Brain microvascular endothelial cell (primary cell): Measurements from ENCODE around the gene XPO5.

ENCODE experiments used
- DNase-seq: peaks from one replicate; pipeline ENCODE4 v3.0.0-alpha.2; 2020
- H3K27ac ChIP-seq: fragments of 250-450 bp; sonication (Bioruptor Pico); 2 replicates; pipeline ENCODE4 v1.5.1; 2020; ENCODE audit warnings: mild to moderate bottlenecking, moderate library complexity
- H3K27me3 ChIP-seq: fragments of 250-450 bp; sonication (Bioruptor Pico); replicated peaks from 2 replicates; pipeline ENCODE4 v1.5.1; 2020; ENCODE audit warnings: mild to moderate bottlenecking
- H3K36me3 ChIP-seq: fragments of 250-450 bp; sonication (Bioruptor Pico); replicated peaks from 2 replicates; pipeline ENCODE4 v1.5.1; 2020; ENCODE audit warnings: mild to moderate bottlenecking
- H3K4me3 ChIP-seq: 2 replicates; pipeline ENCODE4 v1.5.1; 2011; ENCODE audit warnings: low read depth, mild to moderate bottlenecking, control low read depth, low read length, moderate library complexity
- in situ Hi-C: cut with HindIII; loops from 2 replicates; pipeline ENCODE4 v1.10.0; 2017; ENCODE audit warnings: low sequenced_read_pairs, low pct_ligation_motif_present
- TF ChIP-seq, protein P1 (sequence below): IDR thresholded peaks from 2 replicates; pipeline ENCODE4 v1.5.1; 2011; ENCODE audit warnings: low read depth, mild to moderate bottlenecking, moderate library complexity, low read length, control low read depth, inconsistent platforms; ENCODE audit errors: missing control alignments

Gene XPO5

DNA sequence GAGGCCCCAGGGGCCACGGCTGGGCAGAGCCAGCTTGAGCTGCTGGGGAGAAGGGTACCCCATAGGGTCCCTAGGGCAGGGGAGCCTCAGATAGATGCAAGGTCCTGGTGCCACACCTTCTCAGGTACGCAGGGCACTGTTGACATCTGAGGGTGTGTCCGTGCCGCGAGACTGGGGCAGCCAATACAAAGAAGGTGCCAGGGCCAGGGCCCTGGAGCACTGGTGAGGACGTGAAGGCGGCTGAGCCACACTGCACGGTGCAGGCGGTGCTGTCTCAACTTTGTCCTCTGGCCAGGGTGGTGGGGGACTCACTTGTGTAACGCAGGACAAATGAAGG lies 65.0 kb downstream of the XPO5 start:
- H3K36me3 ChIP-seq = peaks cover 44% of the 10 kb centered on the region

DNA sequence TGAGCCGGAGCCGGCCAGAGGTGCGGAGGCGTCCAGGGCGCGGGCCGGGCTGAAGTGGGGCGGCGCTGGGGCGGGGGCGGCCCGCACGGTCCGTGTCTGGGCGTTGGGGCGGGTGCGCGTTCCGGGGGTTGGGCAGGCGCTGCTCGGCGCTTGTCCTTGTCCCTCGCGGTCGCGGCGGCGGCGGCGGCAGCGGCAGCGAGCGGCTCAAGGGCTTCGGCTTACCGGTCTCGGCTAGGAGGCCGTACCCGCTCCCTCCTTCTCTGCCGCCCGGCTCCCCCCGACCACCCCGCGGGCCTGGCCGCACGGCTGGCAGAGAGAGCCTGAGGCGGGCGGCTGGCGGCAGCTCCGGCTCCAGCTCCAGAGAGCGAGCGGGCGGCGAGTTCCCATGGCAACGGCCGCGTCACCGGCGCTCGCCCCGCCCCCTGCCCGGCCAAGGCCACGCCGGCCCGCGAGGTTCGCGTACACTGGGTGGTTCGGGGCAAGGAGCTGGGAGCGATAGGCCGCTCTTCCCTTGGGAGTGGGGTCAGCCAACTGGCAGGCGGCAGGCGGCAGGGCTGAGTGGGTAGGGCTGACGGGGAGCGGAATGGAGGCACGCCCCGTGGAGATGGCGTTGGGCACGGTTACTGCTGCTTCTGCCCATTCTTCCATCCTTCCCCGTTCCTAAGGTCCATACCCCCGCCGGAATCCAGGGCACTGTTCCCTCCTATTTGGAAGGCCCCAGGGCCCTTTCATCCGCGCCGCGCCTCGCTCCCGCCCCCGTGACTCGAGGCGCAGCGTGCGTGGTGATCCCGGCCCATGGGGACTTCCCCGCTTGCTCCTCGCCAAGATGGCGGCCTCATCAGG lies 65.6 kb downstream of the XPO5 start, which contains the start of gene LRRC73:
Gene LRRC73 (minus strand): TSS at position 363 of the 843 bp plus-strand sequence. CDS start 561 bp downstream, outside the sequence.
- TF ChIP-seq, protein P1, sequence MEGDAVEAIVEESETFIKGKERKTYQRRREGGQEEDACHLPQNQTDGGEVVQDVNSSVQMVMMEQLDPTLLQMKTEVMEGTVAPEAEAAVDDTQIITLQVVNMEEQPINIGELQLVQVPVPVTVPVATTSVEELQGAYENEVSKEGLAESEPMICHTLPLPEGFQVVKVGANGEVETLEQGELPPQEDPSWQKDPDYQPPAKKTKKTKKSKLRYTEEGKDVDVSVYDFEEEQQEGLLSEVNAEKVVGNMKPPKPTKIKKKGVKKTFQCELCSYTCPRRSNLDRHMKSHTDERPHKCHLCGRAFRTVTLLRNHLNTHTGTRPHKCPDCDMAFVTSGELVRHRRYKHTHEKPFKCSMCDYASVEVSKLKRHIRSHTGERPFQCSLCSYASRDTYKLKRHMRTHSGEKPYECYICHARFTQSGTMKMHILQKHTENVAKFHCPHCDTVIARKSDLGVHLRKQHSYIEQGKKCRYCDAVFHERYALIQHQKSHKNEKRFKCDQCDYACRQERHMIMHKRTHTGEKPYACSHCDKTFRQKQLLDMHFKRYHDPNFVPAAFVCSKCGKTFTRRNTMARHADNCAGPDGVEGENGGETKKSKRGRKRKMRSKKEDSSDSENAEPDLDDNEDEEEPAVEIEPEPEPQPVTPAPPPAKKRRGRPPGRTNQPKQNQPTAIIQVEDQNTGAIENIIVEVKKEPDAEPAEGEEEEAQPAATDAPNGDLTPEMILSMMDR = no peak
- peak; percentile 62 for DNase-seq
- H3K27ac ChIP-seq = no peak within 1 kb of the TSS
- no peaks in the 10 kb centered on the region for H3K27me3 ChIP-seq
- in situ Hi-C loops = no loop called here
- peaks cover 40% of the 10 kb centered on the region for H3K36me3 ChIP-seq
- H3K4me3 ChIP-seq = peak within 1 kb of the TSS; percentile 58

More for the DNA sequence above, 65.0 kb downstream of the XPO5 start:
- H3K4me3 ChIP-seq = peak overlapping the region; percentile 58
- no peak for DNase-seq
- in situ Hi-C loops = no loop called here
- TF ChIP-seq, protein P1 = no peak
- H3K27ac ChIP-seq = no peak overlapping the region
- H3K27me3 ChIP-seq = no peaks in the 10 kb centered on the region

DNA sequence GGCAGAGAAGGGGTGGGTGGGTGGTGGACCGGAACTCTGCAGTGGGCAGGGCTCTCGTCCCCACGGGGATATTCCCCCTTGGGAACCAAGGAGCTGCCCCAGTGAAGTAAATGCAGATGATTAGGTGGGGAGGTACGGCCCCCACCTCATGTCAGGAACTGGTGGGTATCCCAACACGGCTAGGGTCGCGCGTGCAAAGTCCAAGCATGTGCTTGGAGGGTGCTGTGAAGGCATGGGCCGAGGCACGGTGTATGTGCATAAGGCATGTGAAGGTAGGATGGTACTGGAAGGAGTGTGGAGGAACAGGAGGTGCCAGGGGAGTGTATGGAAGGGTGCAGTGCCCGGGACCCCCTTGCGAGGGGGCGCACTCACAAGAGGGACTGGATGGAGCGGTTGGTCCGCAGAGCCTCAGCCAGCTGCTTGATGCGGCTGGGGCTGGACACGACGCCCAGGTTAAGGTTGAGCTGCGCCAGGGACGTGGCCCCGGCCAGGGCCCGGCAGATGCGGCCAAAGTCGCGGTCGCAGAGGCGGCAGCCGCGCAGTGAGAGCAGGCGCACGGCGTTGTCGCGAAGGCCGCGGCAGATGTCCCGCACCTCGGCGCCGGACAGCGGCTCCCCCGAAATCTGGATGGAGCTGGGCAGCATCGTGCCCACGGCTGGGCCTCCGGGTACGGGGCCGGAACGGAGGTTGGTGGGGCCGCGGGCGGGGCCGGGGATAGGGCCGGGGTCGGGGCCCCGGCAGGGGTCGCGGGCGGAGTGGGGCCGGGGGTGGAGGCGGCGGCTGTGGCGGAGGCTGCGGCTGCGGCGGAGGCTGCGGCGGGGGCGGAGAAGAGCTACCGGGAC lies 66.5 kb downstream of the XPO5 start:
- Histone ChIP-seq H3K27ac (no peak overlapping the region), H3K4me3 (peak overlapping the region; percentile 58), H3K36me3 (peaks cover 39% of the 10 kb centered on the region), H3K27me3 (no peaks in the 10 kb centered on the region)
- DNase-seq = no peak
- TF ChIP-seq, protein P1 = peak; percentile 1
- in situ Hi-C loops = no loop called here

DNA sequence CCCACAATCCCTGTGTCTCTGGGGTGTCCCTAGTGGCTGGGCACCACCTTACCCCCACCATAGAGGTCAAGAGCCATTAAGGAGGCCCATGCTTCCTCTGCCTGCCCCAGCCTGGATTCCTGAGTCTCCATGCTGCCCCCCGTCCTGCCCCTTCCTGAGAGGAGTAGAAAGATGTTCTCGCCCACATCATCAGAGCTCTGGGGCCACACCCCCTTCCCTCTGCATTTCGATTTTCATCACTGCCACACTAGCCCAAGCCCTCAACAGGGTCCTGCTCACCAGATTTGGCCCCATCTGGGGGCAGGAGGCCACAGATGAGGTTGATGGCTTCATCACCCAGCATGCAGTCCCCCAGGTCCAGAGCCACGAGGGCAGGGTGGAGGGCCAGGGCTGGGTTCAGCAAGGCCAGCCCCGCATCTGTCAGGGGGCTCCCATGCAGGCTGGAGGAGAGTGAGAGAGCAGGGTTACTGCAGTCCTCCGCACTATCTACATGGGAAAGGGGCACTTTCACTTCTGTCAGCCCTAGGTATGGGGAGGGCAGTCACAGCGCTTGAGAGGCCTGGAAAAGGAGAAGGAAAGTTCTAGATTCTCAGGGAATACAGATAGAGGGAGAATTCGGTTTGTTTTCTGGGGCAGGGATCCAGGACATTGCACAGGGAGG lies 67.2 kb downstream of the XPO5 start:
- Histone ChIP-seq H3K27ac (no peak overlapping the region), H3K27me3 (no peaks in the 10 kb centered on the region), H3K4me3 (no peak overlapping the region), H3K36me3 (peaks cover 36% of the 10 kb centered on the region)
- in situ Hi-C loops = no loop called here
- DNase-seq = no peak
- TF ChIP-seq, protein P1 = no peak

GRCh38 chr6:43506667-43507471 lies 69.0 kb downstream of the XPO5 start:
- peak; percentile 78 for DNase-seq
- Histone ChIP-seq H3K27ac (no peak overlapping the region), H3K4me3 (no peak overlapping the region), H3K36me3 (peaks cover 29% of the 10 kb centered on the region), H3K27me3 (no peaks in the 10 kb centered on the region)
- TF ChIP-seq, protein P1 = peak; percentile 96
- in situ Hi-C loops = no loop called here
